ENCODE data around the gene AKNA.

DNA sequence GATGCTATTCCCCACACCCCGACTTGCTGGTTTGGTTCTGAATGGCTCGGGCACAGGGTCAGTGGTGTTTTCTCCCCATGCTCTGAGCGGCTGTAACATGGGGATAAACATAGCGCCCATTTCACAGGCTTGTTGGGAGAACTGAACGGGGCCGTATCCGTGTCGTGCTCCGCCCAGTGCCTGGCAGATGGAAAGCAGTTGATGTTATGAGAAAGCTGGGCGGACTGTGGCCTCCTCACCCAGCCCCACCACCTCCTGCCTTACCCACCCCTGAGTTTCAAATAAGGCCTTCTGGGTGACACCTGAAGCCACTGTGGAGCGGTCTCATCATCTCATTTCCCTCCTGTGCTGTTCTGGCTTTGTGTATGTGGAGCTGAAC is 43.6 kb downstream of the AKNA start:
- TF ChIP-seq, protein P1, sequence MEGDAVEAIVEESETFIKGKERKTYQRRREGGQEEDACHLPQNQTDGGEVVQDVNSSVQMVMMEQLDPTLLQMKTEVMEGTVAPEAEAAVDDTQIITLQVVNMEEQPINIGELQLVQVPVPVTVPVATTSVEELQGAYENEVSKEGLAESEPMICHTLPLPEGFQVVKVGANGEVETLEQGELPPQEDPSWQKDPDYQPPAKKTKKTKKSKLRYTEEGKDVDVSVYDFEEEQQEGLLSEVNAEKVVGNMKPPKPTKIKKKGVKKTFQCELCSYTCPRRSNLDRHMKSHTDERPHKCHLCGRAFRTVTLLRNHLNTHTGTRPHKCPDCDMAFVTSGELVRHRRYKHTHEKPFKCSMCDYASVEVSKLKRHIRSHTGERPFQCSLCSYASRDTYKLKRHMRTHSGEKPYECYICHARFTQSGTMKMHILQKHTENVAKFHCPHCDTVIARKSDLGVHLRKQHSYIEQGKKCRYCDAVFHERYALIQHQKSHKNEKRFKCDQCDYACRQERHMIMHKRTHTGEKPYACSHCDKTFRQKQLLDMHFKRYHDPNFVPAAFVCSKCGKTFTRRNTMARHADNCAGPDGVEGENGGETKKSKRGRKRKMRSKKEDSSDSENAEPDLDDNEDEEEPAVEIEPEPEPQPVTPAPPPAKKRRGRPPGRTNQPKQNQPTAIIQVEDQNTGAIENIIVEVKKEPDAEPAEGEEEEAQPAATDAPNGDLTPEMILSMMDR (IDR thresholded peaks at IDR 0.05; ENCODE audit: low read length), result no peak
- no peak for TF ChIP-seq EZH2 (optimal IDR thresholded peaks at IDR 0.05; ENCODE audit: low read depth, low read length)
